Stimulated activated naive CD8-positive, alpha-beta T cell treated with anti-CD3 and anti-CD28 coated beads, Interleukin-15, Interleukin-2, amounts not matched to agents 100 U/mL and 50 U/mL, for 24 hours (primary cell): ENCODE data around the gene TEX26.
A peak's percentile ranks its signal among the peaks of the same experiment; 100 is the strongest.

ENCODE experiments used
- ATAC-seq: fragments of 150-1000 bp; cut with Tn5 transposase; one replicate; pipeline ENCODE4 v1.10.0; 2021
- DNase-seq: peaks from one replicate; pipeline ENCODE4 v3.0.0; 2021

TEX26 gene

GRCh38 chr13:30978981-30979956, 46.8 kb downstream of the TEX26 start:
- ATAC-seq (no peak), DNase-seq (peak; percentile 55)

- DNase-seq, result no peak
- ATAC-seq, result no peak
Measured at GRCh38 chr13:30982506-30982905, 50.0 kb downstream of the TEX26 start.

GRCh38 chr13:30982906-30983305, 50.5 kb downstream of the TEX26 start:
- no peak for ATAC-seq
- DNase-seq, result no peak

GRCh38 chr13:30983431-30983830, 51.0 kb downstream of the TEX26 start:
- DNase-seq (no peak), ATAC-seq (no peak)

- DNase-seq (no peak), ATAC-seq (no peak)
Measured at GRCh38 chr13:30984620-30985019, 52.2 kb downstream of the TEX26 start.

- DNase-seq, result no peak
Measured at GRCh38 chr13:30985637-30986205, 53.3 kb downstream of the TEX26 start.

GRCh38 chr13:30991184-30991583, 58.7 kb downstream of the TEX26 start:
- no peak for ATAC-seq

More at GRCh38 chr13:30985637-30986205, 53.3 kb downstream of the TEX26 start:
- no peak for ATAC-seq

GRCh38 chr13:30991922-30992321, 59.5 kb downstream of the TEX26 start:
- no peak for ATAC-seq
- no peak for DNase-seq

More at GRCh38 chr13:30991184-30991583, 58.7 kb downstream of the TEX26 start:
- DNase-seq, result no peak

GRCh38 chr13:30995331-30995730, 62.9 kb downstream of the TEX26 start:
- no peak for DNase-seq
- ATAC-seq, result no peak

GRCh38 chr13:30997697-30998096, 65.2 kb downstream of the TEX26 start:
- DNase-seq (no peak), ATAC-seq (no peak)

- no peak for DNase-seq
- ATAC-seq, result no peak
Measured at GRCh38 chr13:30998136-30999088, 66.0 kb downstream of the TEX26 start.

- no peak for ATAC-seq
- DNase-seq, result no peak
Measured at GRCh38 chr13:31000889-31001288, 68.4 kb downstream of the TEX26 start.

GRCh38 chr13:31001647-31002046, 69.2 kb downstream of the TEX26 start:
- no peak for ATAC-seq

GRCh38 chr13:31005066-31005465, 72.6 kb downstream of the TEX26 start:
- ATAC-seq, result no peak
- no peak for DNase-seq

More at GRCh38 chr13:31001647-31002046, 69.2 kb downstream of the TEX26 start:
- no peak for DNase-seq

- DNase-seq (no peak), ATAC-seq (no peak)
Measured at GRCh38 chr13:31007417-31007816, 75.0 kb downstream of the TEX26 start.

GRCh38 chr13:31008400-31009115, 76.1 kb downstream of the TEX26 start:
- ATAC-seq (peak; percentile 80), DNase-seq (no peak)

GRCh38 chr13:31009166-31009565, 76.7 kb downstream of the TEX26 start:
- ATAC-seq (peak; percentile 44), DNase-seq (no peak)

- DNase-seq (no peak), ATAC-seq (no peak)
Measured at GRCh38 chr13:31010296-31010695, 77.8 kb downstream of the TEX26 start.

GRCh38 chr13:31011193-31011860, 78.9 kb downstream of the TEX26 start:
- ATAC-seq, result no peak
- no peak for DNase-seq

- ATAC-seq (no peak), DNase-seq (no peak)
Measured at GRCh38 chr13:31011901-31012654, 79.6 kb downstream of the TEX26 start.
